GM23338 (cell line): ENCODE data around the gene MMAB. TPM values are rescaled to one million over a fixed set of nuclear protein-coding genes. Genes with fewer than 3 reads are reported as not detected.

Experiments
- ATAC-seq: fragments of 200-7000 bp; cut with Tn5 transposase; 3 replicates; pipeline ENCODE4 v1.9.1; 2020
- DNase-seq: peaks from one replicate; pipeline ENCODE4 v3.0.0-alpha.2; 2015; ENCODE audit warnings: low spot score
- H2AFZ ChIP-seq: fragments of 200-600 bp; sonication (generic); 2 replicates; pipeline ENCODE4 v1.8.0; 2016; ENCODE audit warnings: antibody characterized with exemption, mild to moderate bottlenecking, moderate library complexity
- H3F3A ChIP-seq: fragments of 200-600 bp; sonication (generic); replicated peaks from 2 replicates; pipeline ENCODE4 v1.8.0; 2017; ENCODE audit warnings: antibody characterized with exemption, mixed run types, low read depth
- H3K27ac ChIP-seq: fragments of 200-600 bp; sonication (generic); 2 replicates; pipeline ENCODE4 v1.6.1; 2016; ENCODE audit warnings: low read depth
- H3K27me3 ChIP-seq: fragments of 200-600 bp; sonication (generic); 2 replicates; pipeline ENCODE4 v1.8.0; 2016; ENCODE audit warnings: mild to moderate bottlenecking, mixed run types, moderate library complexity; ENCODE audit not compliant: insufficient read depth
- H3K36me3 ChIP-seq: fragments of 200-600 bp; sonication (generic); 2 replicates; pipeline ENCODE4 v1.8.0; 2016; ENCODE audit warnings: mild to moderate bottlenecking; ENCODE audit not compliant: insufficient read depth
- H3K4me1 ChIP-seq: fragments of 200-600 bp; sonication (generic); 2 replicates; pipeline ENCODE4 v1.8.0; 2016; ENCODE audit warnings: mild to moderate bottlenecking, moderate library complexity; ENCODE audit not compliant: insufficient read depth
- H3K4me2 ChIP-seq: fragments of 200-600 bp; sonication (generic); 2 replicates; pipeline ENCODE4 v1.7.1; 2017; ENCODE audit warnings: mixed run types
- H3K4me3 ChIP-seq: fragments of 200-600 bp; sonication (generic); 2 replicates; pipeline ENCODE4 v1.6.1; 2016; ENCODE audit warnings: mixed run types
- H3K79me2 ChIP-seq: fragments of 200-600 bp; sonication (generic); replicated peaks from 2 replicates; pipeline ENCODE4 v1.8.0; 2017; ENCODE audit warnings: mild to moderate bottlenecking; ENCODE audit not compliant: insufficient read depth
- H3K9me2 ChIP-seq: fragments of 200-600 bp; sonication (generic); 2 replicates; pipeline ENCODE4 v1.8.0; 2017; ENCODE audit not compliant: insufficient read depth
- H4K20me1 ChIP-seq: fragments of 200-600 bp; sonication (generic); replicated peaks from 2 replicates; pipeline ENCODE4 v1.8.0; 2017; ENCODE audit warnings: mild to moderate bottlenecking; ENCODE audit not compliant: insufficient read depth
- H3K27ac Mint-ChIP-seq: 2 replicates; pipeline ENCODE4 v1.8.0; 2020; ENCODE audit warnings: inconsistent platforms, mild to moderate bottlenecking, moderate library complexity, mixed read lengths
- H3K27me3 Mint-ChIP-seq: 3 replicates; pipeline ENCODE4 v1.8.0; 2022; ENCODE audit warnings: low read depth, mild to moderate bottlenecking, moderate library complexity, mixed read lengths, inconsistent platforms; ENCODE audit not compliant: insufficient read depth, poor library complexity
- H3K36me3 Mint-ChIP-seq: 3 replicates; pipeline ENCODE4 v1.8.0; 2021; ENCODE audit warnings: low read depth, mild to moderate bottlenecking, inconsistent platforms, moderate library complexity, mixed read lengths
- H3K4me1 Mint-ChIP-seq: 3 replicates; pipeline ENCODE4 v1.8.0; 2020; ENCODE audit warnings: mild to moderate bottlenecking, inconsistent platforms, mixed read lengths
- H3K4me3 Mint-ChIP-seq: 3 replicates; pipeline ENCODE4 v1.8.0; 2021; ENCODE audit warnings: moderate library complexity, mild to moderate bottlenecking, inconsistent platforms, mixed read lengths
- H3K9me3 Mint-ChIP-seq: 3 replicates; pipeline ENCODE4 v1.8.0; 2020; ENCODE audit warnings: moderate library complexity, mild to moderate bottlenecking, inconsistent platforms, mixed read lengths
- CREB1 ChIP-seq: fragments of 250-450 bp; sonication (Bioruptor Pico); IDR thresholded peaks from 2 replicates; pipeline ENCODE4 v1.5.0; 2020; ENCODE audit warnings: low read depth, mild to moderate bottlenecking, moderate library complexity
- CTCF ChIP-seq, 2 experiments: fragments of 200-600 bp in 1 of 2; sonication (generic) in 1 of 2; conservative IDR thresholded peaks; 2 replicates each; pipeline versions ENCODE4 v1.5.1 to v1.6.1; 2016 to 2017; ENCODE audit warnings: antibody characterized with exemption in 2 of 2, low read depth in 2 of 2, mild to moderate bottlenecking in 2 of 2, moderate library complexity in 1 of 2
- ETS1 ChIP-seq: IDR thresholded peaks from 2 replicates; pipeline ENCODE4 v1.6.1; 2016; ENCODE audit warnings: antibody characterized with exemption
- EZH2 ChIP-seq: fragments of 200-600 bp; sonication (generic); IDR thresholded peaks from one replicate; pipeline ENCODE4 v1.8.0; 2017; ENCODE audit warnings: antibody characterized with exemption, mild to moderate bottlenecking, low read depth; ENCODE audit not compliant: unreplicated experiment
- EZH2phosphoT487 ChIP-seq: fragments of 200-600 bp; sonication (generic); IDR thresholded peaks from one replicate; pipeline ENCODE4 v1.8.1; 2018; ENCODE audit warnings: antibody characterized with exemption; ENCODE audit not compliant: unreplicated experiment
- JUNB ChIP-seq: IDR thresholded peaks from one replicate; pipeline ENCODE4 v1.6.1; 2016; ENCODE audit warnings: antibody characterized with exemption; ENCODE audit not compliant: unreplicated experiment
- NANOG ChIP-seq: IDR thresholded peaks from 2 replicates; pipeline ENCODE4 v1.6.1; 2016; ENCODE audit warnings: antibody characterized with exemption, borderline replicate concordance
- POLR2AphosphoS5 ChIP-seq: IDR thresholded peaks from 2 replicates; pipeline ENCODE4 v1.6.1; 2016; ENCODE audit warnings: antibody characterized with exemption, low read depth
- STAT1 ChIP-seq: IDR thresholded peaks from one replicate; pipeline ENCODE4 v1.6.1; 2016; ENCODE audit warnings: antibody characterized with exemption; ENCODE audit not compliant: unreplicated experiment
- ZNF114 ChIP-seq: fragments of 250-450 bp; sonication (Bioruptor Pico); IDR thresholded peaks from 2 replicates; pipeline ENCODE4 v1.5.0; 2020; ENCODE audit warnings: mild to moderate bottlenecking, moderate library complexity
- ZNF331 ChIP-seq: fragments of 250-450 bp; sonication (Bioruptor Pico); IDR thresholded peaks from 2 replicates; pipeline ENCODE4 v1.5.0; 2020; ENCODE audit warnings: low read depth, mild to moderate bottlenecking, moderate library complexity
- ZNF462 ChIP-seq: fragments of 250-450 bp; sonication (Bioruptor Pico); IDR thresholded peaks from 2 replicates; pipeline ENCODE4 v1.5.0; 2020; ENCODE audit warnings: mild to moderate bottlenecking, moderate library complexity
- polyA plus RNA-seq: library from polyadenylated mRNA; unstranded; fragments of >200 nt; fragmentation: Nextera tagmentation; extraction: Ambion mirVana; gene quantifications from 2 replicates; pipeline ENCODE4 v1.2.1, GENCODE V29; 2016
- total RNA-seq: library from RNA; depleted of rRNA; stranded (reverse); fragments of >200 nt; shearing (Covaris generic); gene quantifications from 2 replicates; pipeline ENCODE4 v1.2.3, GENCODE V29; 2014

Gene MMAB
- total and polyA plus RNA-seq, 2 experiments from 2014 or later = 24.7 to 38.5 TPM

- TF ChIP-seq ETS1 (no peak), NANOG (no peak), POLR2AphosphoS5 (no peak), JUNB (no peak), ZNF462 (CRISPR knock-in tag) (no peak), STAT1 (no peak), ZNF114 (CRISPR knock-in tag) (no peak)
Measured at GRCh38 chr12:109607618-109608017, 34.3 kb upstream of the MMAB start (continued).

- no peak overlapping the region for H3K27ac ChIP-seq
- H3K27me3 Mint-ChIP-seq = peaks cover 8% of the 10 kb centered on the region
- H3K9me2 ChIP-seq = no peaks in the 10 kb centered on the region
- H3K4me1 ChIP-seq = peaks cover 6% of the 10 kb centered on the region; the same call in 1 of the 2 replicates
- H3K36me3 ChIP-seq = no peaks in the 10 kb centered on the region
- H3K27ac Mint-ChIP-seq = no peak overlapping the region
- H3K79me2 ChIP-seq = no peaks in the 10 kb centered on the region
- DNase-seq (peak; percentile 69), ATAC-seq (peak; percentile 91)
- no peaks in the 10 kb centered on the region for H3K27me3 ChIP-seq
- H3K36me3 Mint-ChIP-seq = no peaks in the 10 kb centered on the region
- H4K20me1 ChIP-seq = no peaks in the 10 kb centered on the region
- no peaks in the 10 kb centered on the region for H3K9me3 Mint-ChIP-seq
- H3F3A ChIP-seq = 0 out of 2 replicates have a peak, but pooled peaks cover 2% of the 10 kb centered on the region
- no peak overlapping the region for H3K4me3 Mint-ChIP-seq
- H3K4me2 ChIP-seq = peak overlapping the region; percentile 57
- H3K4me1 Mint-ChIP-seq = peaks cover 6% of the 10 kb centered on the region
- no peak overlapping the region for H3K4me3 ChIP-seq
- H2AFZ ChIP-seq = peak overlapping the region; percentile 74
- TF ChIP-seq CTCF (conservative IDR thresholded peaks at IDR 0.05; ENCODE audit: low read depth in 2 of 2) = no peak
- no peak for TF ChIP-seq ZNF114 (CRISPR knock-in tag)
- TF ChIP-seq CREB1 (CRISPR knock-in tag) = no peak
- TF ChIP-seq POLR2AphosphoS5 = no peak
- no peak for TF ChIP-seq NANOG
- no peak for TF ChIP-seq ETS1
- no peak for TF ChIP-seq EZH2phosphoT487
- no peak for TF ChIP-seq EZH2
- no peak for TF ChIP-seq ZNF331
Measured at GRCh38 chr12:109606320-109607028, 33.2 kb upstream of the MMAB start.
